GM12865 (cell line): ENCODE results near the gene ZNF614.
"Not testable (repeated sequence)": the region's sequence is repeated elsewhere in the genome, so short reads cannot be mapped to it uniquely, and the experiment has no call there.

Experiments used
- DNase-seq: peaks from one replicate; pipeline ENCODE4 v3.0.0; 2010; ENCODE audit warnings: low read depth
- H3K4me3 ChIP-seq: 2 replicates; pipeline ENCODE4 v1.5.1; 2011; ENCODE audit warnings: mild to moderate bottlenecking, low read depth, low read length, control low read depth
- TF ChIP-seq, protein P1 (sequence below): IDR thresholded peaks from 2 replicates; pipeline ENCODE4 v1.5.1; 2011; ENCODE audit warnings: low read length, control low read depth, low read depth, inconsistent platforms; ENCODE audit not compliant: insufficient read depth; ENCODE audit errors: missing control alignments

ZNF614 gene

DNA sequence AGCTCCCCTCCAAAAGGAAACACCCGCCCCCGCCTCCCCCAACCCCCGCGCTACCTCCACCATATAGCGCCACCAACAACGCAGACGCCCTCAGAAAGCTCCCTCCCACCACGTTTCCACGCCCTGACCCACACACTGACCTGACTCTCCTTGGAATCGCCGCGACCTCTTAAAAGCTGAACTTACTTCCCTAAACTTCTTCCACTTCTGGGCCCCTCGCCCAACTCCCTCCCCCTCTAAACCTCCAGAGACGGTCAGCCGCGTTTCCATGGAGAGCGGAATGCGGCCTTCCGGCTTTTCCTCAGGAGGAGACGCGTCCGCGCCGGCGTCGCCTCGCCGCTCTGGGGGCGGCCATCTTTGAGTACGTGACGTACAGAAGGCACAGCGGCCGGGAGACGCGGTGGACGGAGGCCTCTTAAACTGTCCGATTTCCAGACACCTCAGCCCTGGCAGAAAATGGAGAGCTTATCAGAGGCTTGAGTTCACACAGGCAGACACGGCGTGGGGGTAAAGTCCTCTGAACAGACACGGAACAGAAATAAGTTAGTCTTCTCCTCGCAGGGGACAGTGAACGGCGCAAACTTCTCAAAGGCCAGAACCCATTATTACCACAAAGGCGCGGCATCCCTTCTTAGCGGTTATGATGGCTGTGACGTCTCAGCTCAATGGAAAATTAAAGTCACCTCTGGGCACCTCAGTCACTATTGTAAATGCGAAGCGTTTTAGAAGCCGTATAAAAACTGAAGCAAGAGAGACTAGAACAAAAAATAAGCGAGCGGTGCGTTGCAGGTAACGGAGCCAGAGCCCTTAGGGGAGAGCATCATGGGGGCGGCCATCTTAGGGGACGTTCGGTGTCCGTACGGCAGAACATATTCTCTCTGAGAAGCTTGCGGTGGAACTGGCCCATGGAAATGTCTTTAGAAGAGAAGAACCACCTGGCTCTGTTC lies 20.6 kb upstream of the ZNF614 start, which contains the start of gene ZNF432:
Gene ZNF432, minus strand, starts transcription at position 284 of the 947 bp plus-strand sequence. CDS start 1,970 bp downstream, outside the sequence.
- H3K4me3 ChIP-seq, result peak within 1 kb of the TSS; percentile 82
- TF ChIP-seq, protein P1, sequence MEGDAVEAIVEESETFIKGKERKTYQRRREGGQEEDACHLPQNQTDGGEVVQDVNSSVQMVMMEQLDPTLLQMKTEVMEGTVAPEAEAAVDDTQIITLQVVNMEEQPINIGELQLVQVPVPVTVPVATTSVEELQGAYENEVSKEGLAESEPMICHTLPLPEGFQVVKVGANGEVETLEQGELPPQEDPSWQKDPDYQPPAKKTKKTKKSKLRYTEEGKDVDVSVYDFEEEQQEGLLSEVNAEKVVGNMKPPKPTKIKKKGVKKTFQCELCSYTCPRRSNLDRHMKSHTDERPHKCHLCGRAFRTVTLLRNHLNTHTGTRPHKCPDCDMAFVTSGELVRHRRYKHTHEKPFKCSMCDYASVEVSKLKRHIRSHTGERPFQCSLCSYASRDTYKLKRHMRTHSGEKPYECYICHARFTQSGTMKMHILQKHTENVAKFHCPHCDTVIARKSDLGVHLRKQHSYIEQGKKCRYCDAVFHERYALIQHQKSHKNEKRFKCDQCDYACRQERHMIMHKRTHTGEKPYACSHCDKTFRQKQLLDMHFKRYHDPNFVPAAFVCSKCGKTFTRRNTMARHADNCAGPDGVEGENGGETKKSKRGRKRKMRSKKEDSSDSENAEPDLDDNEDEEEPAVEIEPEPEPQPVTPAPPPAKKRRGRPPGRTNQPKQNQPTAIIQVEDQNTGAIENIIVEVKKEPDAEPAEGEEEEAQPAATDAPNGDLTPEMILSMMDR, result no peak
- DNase-seq, result peak; percentile 94

- DNase-seq, result no peak
- H3K4me3 ChIP-seq, result no peak overlapping the region
- TF ChIP-seq, protein P1, result no peak
These were observed 11.0 kb upstream of the ZNF614 start for GRCh38 chr19:52039169-52039568.

DNA sequence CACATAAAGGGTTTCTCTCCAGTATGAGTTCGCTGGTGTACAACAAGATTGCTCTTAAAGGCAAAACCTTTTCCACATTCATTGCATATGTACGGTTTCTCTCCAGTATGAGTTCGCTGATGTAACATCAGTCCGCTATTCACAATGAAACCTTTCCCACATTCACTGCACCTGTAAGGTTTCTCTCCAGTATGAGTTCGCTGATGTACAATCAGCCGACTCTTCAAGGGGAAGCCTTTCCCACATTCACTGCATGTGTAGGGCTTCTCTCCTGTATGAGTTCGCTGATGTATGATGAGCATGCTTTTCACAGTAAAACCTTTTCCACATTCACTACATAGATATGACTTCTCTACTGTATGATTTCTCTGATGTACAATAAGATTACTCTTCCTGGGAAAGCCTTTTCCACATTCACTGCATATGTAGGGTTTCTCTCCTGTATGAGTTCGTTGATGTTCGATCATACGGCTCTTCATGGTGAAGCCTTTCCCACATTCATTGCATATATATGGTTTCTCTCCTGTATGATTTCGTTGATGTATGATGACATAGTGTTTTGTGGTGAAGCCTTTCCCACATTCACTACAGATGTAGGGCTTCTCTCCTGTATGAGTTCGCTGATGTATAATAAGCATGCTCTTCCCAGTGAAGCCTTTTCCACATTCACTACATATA lies 6.0 kb upstream of the ZNF614 start:
- TF ChIP-seq, protein P1, result no peak
- H3K4me3 ChIP-seq, result no peak overlapping the region
- no peak for DNase-seq

DNA sequence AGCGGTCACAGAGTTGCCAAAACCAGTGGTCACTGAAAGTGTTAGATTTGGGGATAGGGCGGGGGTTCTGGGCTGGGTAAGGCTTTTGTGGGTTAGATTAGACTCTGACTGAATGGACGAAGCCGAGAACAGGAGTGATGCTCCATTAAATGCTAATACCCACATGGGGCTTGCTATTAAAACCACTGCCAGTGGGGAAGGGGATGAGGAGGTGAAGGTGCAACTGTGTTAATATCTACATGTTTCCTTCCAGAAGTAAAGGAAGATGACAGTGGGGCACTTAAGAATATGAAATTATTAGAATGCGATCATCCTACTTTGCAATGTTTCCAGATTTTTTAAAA lies 573 bp upstream of the ZNF614 start:
- TF ChIP-seq, protein P1, result no peak
- H3K4me3 ChIP-seq, result peak overlapping the region; percentile 64
- DNase-seq, result no peak

DNA sequence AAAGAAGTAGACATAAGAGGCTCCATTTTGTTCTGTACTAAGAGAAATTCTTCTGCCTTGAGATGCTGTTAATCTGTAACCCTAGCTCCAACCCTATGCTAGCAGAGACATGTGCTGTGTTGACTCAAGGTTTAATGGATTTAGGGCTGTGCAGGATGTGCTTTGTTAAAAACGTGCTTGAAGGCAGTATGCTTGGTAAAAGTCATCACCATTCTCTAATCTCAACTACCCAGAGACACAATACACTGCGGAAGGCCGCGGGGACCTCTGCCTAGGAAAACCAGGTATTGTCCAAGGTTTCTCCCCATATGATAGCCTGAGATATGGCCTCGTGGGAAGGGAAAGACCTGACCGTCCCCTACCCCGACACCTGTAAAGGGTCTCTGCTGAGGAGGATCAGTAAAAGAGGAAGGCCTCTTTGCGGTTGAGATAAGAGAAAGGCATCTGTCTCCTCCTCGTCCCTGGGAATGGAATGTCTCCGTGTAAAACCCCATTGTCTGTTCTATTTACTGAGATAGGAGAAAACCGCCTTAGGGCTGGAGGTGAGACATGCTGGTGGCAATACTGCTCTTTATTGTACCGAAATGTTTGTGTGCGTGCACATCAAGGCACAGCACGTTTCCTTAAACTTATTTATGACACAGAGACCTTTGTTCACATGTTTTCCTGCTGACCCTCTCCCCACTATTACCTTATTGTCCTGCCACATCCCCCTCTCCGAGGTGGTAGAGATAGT lies 1.8 kb downstream of the ZNF614 start:
- H3K4me3 ChIP-seq, DNase-seq: not testable (repeated sequence)

DNA sequence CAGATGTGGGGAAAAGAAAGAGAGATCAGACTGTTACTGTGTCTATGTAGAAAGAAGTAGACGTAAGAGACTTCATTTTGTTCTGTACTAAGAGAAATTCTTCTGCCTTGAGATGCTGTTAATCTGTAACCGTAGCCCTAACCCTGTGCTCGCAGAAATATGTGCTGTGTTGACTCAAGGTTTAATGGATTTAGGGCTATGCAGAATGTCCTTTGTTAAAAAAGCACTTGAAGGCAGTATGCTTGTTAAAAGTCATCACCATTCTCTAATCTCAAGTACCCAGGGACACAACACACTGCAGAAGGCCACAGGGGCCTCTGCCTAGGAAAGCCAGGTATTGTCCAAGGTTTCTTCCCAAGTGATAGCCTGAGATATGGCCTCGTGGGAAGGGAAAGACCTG lies 3.7 kb downstream of the ZNF614 start:
- DNase-seq, H3K4me3 ChIP-seq: not testable (repeated sequence)

DNA sequence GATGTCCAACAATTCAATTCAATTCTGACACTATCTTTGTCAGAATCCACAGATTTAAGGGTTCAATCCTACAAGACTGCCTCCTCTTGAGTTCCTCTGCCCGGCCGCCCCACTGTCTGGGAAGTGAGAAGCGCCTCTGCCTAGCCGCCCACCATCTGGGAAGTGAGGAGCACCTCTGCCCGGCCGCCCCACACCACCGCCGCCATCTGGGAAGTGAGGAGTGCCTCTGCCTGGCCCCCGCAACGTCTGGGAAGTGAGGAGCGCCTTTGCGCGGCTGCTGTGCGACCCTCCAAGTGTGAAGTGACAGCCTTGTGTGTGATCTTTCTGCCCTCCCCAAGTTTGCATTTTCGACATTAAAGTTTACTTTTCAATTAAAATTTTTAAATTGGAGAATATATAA lies 6.0 kb downstream of the ZNF614 start:
- TF ChIP-seq, protein P1, result no peak
- no peak overlapping the region for H3K4me3 ChIP-seq
- DNase-seq, result no peak
